Measurements from ENCODE around the gene CCL14. TPM values are rescaled to one million over a fixed set of nuclear protein-coding genes. Genes with fewer than 3 reads are reported as not detected.

Gene CCL14
- total and polyA plus RNA-seq, 2 of the 13 experiments (the other 11 are each of a cell fraction or from before 2014, with no cell fraction given), result 1.1 to 1.7 TPM

- no peak for TF ChIP-seq ZNF572 (CRISPR knock-in tag; IDR thresholded peaks at IDR 0.05)
- TF ChIP-seq NFIB (CRISPR knock-in tag; IDR thresholded peaks at IDR 0.05; ENCODE audit: borderline replicate concordance), result no peak
- peak; percentile 62 for TF ChIP-seq ZSCAN25 (CRISPR knock-in tag; IDR thresholded peaks at IDR 0.05)
- no peak for TF ChIP-seq ZNF512B (CRISPR knock-in tag; IDR thresholded peaks at IDR 0.05; ENCODE audit: borderline replicate concordance)
- 0 out of 2 replicates have a peak, but pooled peaks have one; percentile 28 for TF ChIP-seq KDM5B (CRISPR knock-in tag; IDR thresholded peaks at IDR 0.05; ENCODE audit: borderline replicate concordance)
- no peak for TF ChIP-seq RFX1 (IDR thresholded peaks at IDR 0.05)
- TF ChIP-seq E2F5 (CRISPR knock-in tag; conservative IDR thresholded peaks at IDR 0.05), result no peak
- TF ChIP-seq NFAT5 (CRISPR knock-in tag; IDR thresholded peaks at IDR 0.05), result no peak
- no peak for TF ChIP-seq JUNB (CRISPR knock-in tag; IDR thresholded peaks at IDR 0.05; ENCODE audit: borderline replicate concordance)
- TF ChIP-seq RBM39 (IDR thresholded peaks at IDR 0.05; ENCODE audit: low read depth, low read length, poor library complexity, severe bottlenecking), result peak; percentile 48
- peak; percentile 82 for TF ChIP-seq SMC3 (IDR thresholded peaks at IDR 0.05; ENCODE audit: low read length)
- peak; percentile 53; the same call in 1 of the 2 replicates for TF ChIP-seq TFAP4 (IDR thresholded peaks at IDR 0.05; ENCODE audit: borderline replicate concordance, low read depth)
- no peak for TF ChIP-seq SOX6 (IDR thresholded peaks at IDR 0.05)
- peak; percentile 26; the same call in 1 of the 2 replicates for TF ChIP-seq SOX6 (CRISPR knock-in tag; IDR thresholded peaks at IDR 0.05)
- TF ChIP-seq PPARG (CRISPR knock-in tag; conservative IDR thresholded peaks at IDR 0.05), result 0 out of 2 replicates have a peak, but pooled peaks have one; percentile 11
- TF ChIP-seq ISL2 (CRISPR knock-in tag; IDR thresholded peaks at IDR 0.05), result no peak
- no peak for TF ChIP-seq ZNF280B (CRISPR knock-in tag; IDR thresholded peaks at IDR 0.05; ENCODE audit: borderline replicate concordance)
- TF ChIP-seq ZFP36L2 (CRISPR knock-in tag; IDR thresholded peaks at IDR 0.05), result no peak
Measured at GRCh38 chr17:36008998-36009665, 22.6 kb upstream of the CCL14 start (continued).
